ENCODE results near the gene MYDGF. TPM values are rescaled to one million over a fixed set of nuclear protein-coding genes. Genes with fewer than 3 reads are reported as not detected.
A peak's percentile ranks its signal among the peaks of the same experiment; 100 is the strongest.

MYDGF gene
- polyA plus RNA-seq, 3 donors = 64.6 to 165 (median 160) TPM

- Mint-ChIP-seq H3K27me3 (ENCODE audit: low read depth in 3 of 3) (no peaks in the 10 kb centered on the region), H3K27ac (peak overlapping the region in 1 of 7 donors; percentile 71), H3K4me1 (no peaks in the 10 kb centered on the region), H3K9me3 (no peaks in the 10 kb centered on the region), H3K36me3 (peaks cover 63 to 90% of the 10 kb centered on the region in 2 donors), H3K4me3 (no peak overlapping the region)
- H3K27ac ChIP-seq (ENCODE audit: low read depth in 1 of 2, low read length in 2 of 2) = no peak overlapping the region
- H3K4me1 ChIP-seq (ENCODE audit: control insufficient read depth in 1 of 2, insufficient read depth in 2 of 2, low read length in 2 of 2) = no peaks in the 10 kb centered on the region
- no peak overlapping the region for H3K4me2 ChIP-seq (replicated peaks; ENCODE audit: extremely low read depth, low read length, poor library complexity, severe bottlenecking)
- H2AFZ ChIP-seq (ENCODE audit: insufficient read depth, low read depth, low read length, poor library complexity, severe bottlenecking) = no peak overlapping the region
- no peaks in the 10 kb centered on the region for H3K27me3 ChIP-seq (ENCODE audit: control insufficient read depth in 2 of 2, insufficient read depth in 2 of 2, low read length in 2 of 2)
- intact Hi-C loops (cut with micrococcal nuclease) = no loop called here
- TF ChIP-seq, protein P1, sequence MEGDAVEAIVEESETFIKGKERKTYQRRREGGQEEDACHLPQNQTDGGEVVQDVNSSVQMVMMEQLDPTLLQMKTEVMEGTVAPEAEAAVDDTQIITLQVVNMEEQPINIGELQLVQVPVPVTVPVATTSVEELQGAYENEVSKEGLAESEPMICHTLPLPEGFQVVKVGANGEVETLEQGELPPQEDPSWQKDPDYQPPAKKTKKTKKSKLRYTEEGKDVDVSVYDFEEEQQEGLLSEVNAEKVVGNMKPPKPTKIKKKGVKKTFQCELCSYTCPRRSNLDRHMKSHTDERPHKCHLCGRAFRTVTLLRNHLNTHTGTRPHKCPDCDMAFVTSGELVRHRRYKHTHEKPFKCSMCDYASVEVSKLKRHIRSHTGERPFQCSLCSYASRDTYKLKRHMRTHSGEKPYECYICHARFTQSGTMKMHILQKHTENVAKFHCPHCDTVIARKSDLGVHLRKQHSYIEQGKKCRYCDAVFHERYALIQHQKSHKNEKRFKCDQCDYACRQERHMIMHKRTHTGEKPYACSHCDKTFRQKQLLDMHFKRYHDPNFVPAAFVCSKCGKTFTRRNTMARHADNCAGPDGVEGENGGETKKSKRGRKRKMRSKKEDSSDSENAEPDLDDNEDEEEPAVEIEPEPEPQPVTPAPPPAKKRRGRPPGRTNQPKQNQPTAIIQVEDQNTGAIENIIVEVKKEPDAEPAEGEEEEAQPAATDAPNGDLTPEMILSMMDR (IDR thresholded peaks at IDR 0.05) = no peak
- WGBS (ENCODE audit: insufficient coverage) = 95% methylated on average over 16 of the region's 19 CpGs
- H3K9ac ChIP-seq (ENCODE audit: insufficient read depth, low read length, poor library complexity, severe bottlenecking) = no peak overlapping the region
- peaks cover 71 to 93% of the 10 kb centered on the region in 2 donors for H3K36me3 ChIP-seq (replicated peaks in 1 of 2; ENCODE audit: control insufficient read depth in 1 of 2, insufficient read depth in 2 of 2, low read length in 2 of 2)
- no peaks in the 10 kb centered on the region for H3K9me3 ChIP-seq (replicated peaks in 1 of 2; ENCODE audit: control insufficient read depth in 1 of 2, insufficient read depth in 1 of 2, low read length in 2 of 2)
- H3K4me3 ChIP-seq (replicated peaks in 1 of 3; ENCODE audit: low read depth in 2 of 3, low read length in 3 of 3) = no peak overlapping the region
- H3K79me2 ChIP-seq (ENCODE audit: insufficient read depth, low read length) = peaks cover 3% of the 10 kb centered on the region
- DNase-seq = no peak
- peaks cover 14% of the 10 kb centered on the region for H4K20me1 ChIP-seq (ENCODE audit: insufficient read depth, low read length)
Observed at GRCh38 chr19:4705413-4706131, 35.4 kb upstream of the MYDGF start.

- Histone ChIP-seq H3K27ac (ENCODE audit: low read depth in 1 of 2, low read length in 2 of 2) (no peak overlapping the region), H3K4me3 (replicated peaks in 1 of 3; ENCODE audit: low read depth in 2 of 3, low read length in 3 of 3) (no peak overlapping the region), H3K27me3 (ENCODE audit: control insufficient read depth in 2 of 2, insufficient read depth in 2 of 2, low read length in 2 of 2) (no peaks in the 10 kb centered on the region), H3K79me2 (ENCODE audit: insufficient read depth, low read length) (no peaks in the 10 kb centered on the region), H4K20me1 (ENCODE audit: insufficient read depth, low read length) (peaks cover 7% of the 10 kb centered on the region), H3K4me2 (replicated peaks; ENCODE audit: extremely low read depth, low read length, poor library complexity, severe bottlenecking) (no peak overlapping the region), H3K36me3 (replicated peaks in 1 of 2; ENCODE audit: control insufficient read depth in 1 of 2, insufficient read depth in 2 of 2, low read length in 2 of 2) (peaks cover 74 to 93% of the 10 kb centered on the region in 2 donors), H3K9me3 (replicated peaks in 1 of 2; ENCODE audit: control insufficient read depth in 1 of 2, insufficient read depth in 1 of 2, low read length in 2 of 2) (no peaks in the 10 kb centered on the region), H2AFZ (ENCODE audit: insufficient read depth, low read depth, low read length, poor library complexity, severe bottlenecking) (no peak overlapping the region), H3K4me1 (ENCODE audit: control insufficient read depth in 1 of 2, insufficient read depth in 2 of 2, low read length in 2 of 2) (no peaks in the 10 kb centered on the region), H3K9ac (ENCODE audit: insufficient read depth, low read length, poor library complexity, severe bottlenecking) (no peak overlapping the region)
- Mint-ChIP-seq H3K9me3 (no peaks in the 10 kb centered on the region), H3K4me1 (no peaks in the 10 kb centered on the region), H3K27ac (peak overlapping the region in 1 of 7 donors; percentile 18), H3K36me3 (peaks cover 67 to 92% of the 10 kb centered on the region in 2 donors), H3K4me3 (no peak overlapping the region), H3K27me3 (ENCODE audit: low read depth in 3 of 3) (no peaks in the 10 kb centered on the region)
- TF ChIP-seq, protein P1 (IDR thresholded peaks at IDR 0.05) = no peak
- intact Hi-C loops (cut with micrococcal nuclease) = no loop called here
- DNase-seq = no peak
- WGBS (ENCODE audit: insufficient coverage) = 90% methylated on average over 5 of the region's 9 CpGs
Observed at GRCh38 chr19:4704317-4704673, 34.2 kb upstream of the MYDGF start.
